GM08714 (cell line): Measurements from ENCODE around the gene XPC.

Experiments used
- H3K4me3 ChIP-seq: fragments of 200-500 bp; sonication (Bioruptor generic); 2 replicates; pipeline ENCODE4 v1.5.1; 2014; ENCODE audit warnings: mild to moderate bottlenecking, low read length, inconsistent platforms
- ZNF274 ChIP-seq: IDR thresholded peaks from 2 replicates; pipeline ENCODE4 v1.6.1; 2012; ENCODE audit warnings: mild to moderate bottlenecking, low read depth, low read length

The XPC gene

GRCh38 chr3:14152233-14152962 lies 26.0 kb downstream of the XPC start:
- TF ChIP-seq ZNF274 = no peak
- no peak overlapping the region for H3K4me3 ChIP-seq

DNA sequence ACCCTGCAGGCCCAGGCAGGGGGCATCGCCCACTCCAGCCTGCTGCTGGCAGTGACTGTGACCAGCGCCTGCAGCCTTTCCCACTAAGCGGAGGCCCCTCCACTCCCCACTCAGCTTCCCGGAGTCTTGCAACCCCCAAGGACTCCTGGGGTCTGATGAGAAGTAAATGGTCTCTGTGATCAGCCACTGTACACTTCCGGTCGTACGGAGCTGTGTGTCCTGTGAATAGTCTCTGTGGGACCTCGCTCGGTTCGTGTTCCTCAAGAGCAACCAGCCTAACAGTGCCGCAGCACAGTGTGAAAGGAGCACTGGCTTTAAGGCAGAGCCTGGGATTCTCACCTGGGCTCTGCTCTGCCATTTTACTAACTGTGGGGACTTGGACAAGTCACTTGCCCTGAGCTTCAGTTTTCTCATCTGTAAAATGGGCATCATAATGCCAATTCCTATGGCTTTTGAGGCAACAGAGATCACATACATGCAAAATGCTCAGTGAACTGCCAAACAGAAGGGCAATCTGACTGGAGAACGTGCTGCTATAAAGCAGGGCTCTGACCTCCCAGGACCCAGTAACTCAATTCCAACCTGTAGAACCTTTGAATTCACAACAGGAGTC lies 26.8 kb downstream of the XPC start:
- TF ChIP-seq ZNF274 = no peak
- no peak overlapping the region for H3K4me3 ChIP-seq

- no peak for TF ChIP-seq ZNF274
- no peak overlapping the region for H3K4me3 ChIP-seq
These were observed 27.7 kb downstream of the XPC start for GRCh38 chr3:14150491-14151230.

- TF ChIP-seq ZNF274 = no peak
- H3K4me3 ChIP-seq = no peak overlapping the region
These were observed 28.3 kb downstream of the XPC start for GRCh38 chr3:14150078-14150477.

DNA sequence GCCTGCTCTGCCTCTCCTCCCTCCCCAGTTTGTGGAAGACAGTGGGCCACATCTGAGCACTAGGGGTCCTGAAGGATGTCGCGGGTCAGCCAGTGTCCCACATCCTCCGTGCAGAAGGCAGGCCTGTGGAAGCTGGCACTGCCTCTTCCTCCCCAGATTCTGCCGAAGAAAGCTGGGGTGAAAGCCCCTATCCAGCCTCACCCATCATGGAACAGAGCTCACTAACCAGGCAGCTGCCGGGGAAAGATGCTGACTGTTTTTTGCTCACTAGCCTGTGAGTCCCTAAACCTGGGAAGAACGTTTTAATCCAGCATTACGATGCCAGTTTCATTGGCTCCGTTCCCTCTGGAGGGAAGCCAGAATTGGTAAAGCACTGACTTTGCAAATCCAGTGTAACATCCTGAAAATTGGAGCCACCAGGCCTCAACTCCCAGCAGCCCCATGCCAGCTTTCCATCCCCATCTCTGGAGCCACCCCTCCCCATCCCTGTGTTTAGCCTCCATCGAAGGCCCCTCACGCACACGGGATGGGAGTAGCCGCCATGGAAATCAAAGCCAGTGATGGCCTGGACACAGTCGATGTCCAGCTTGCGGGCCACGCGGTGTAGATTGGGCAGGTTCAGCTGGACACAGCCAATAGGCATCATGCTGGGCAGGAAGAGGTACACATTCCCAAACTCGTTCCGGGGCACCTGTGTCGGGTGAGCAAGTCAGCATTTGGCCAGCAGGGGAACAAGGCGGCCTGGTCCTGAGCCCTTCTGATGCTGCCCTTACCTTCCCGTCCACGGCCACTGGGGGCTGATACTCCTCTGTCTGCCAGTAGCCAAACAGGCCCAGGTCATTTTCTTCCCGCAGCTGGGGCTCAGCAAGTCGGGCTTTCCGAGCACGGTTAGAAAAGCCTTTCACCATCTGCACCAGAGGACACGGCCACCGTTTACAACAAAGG lies 30.1 kb downstream of the XPC start:
- no peak for TF ChIP-seq ZNF274
- H3K4me3 ChIP-seq = no peak overlapping the region

GRCh38 chr3:14147617-14148016 lies 30.8 kb downstream of the XPC start:
- H3K4me3 ChIP-seq = no peak overlapping the region
- no peak for TF ChIP-seq ZNF274

- no peak for TF ChIP-seq ZNF274
- no peak overlapping the region for H3K4me3 ChIP-seq
These were observed 31.4 kb downstream of the XPC start for GRCh38 chr3:14147066-14147435.

- no peak overlapping the region for H3K4me3 ChIP-seq
- no peak for TF ChIP-seq ZNF274
These were observed 31.9 kb downstream of the XPC start for GRCh38 chr3:14146381-14147065.

DNA sequence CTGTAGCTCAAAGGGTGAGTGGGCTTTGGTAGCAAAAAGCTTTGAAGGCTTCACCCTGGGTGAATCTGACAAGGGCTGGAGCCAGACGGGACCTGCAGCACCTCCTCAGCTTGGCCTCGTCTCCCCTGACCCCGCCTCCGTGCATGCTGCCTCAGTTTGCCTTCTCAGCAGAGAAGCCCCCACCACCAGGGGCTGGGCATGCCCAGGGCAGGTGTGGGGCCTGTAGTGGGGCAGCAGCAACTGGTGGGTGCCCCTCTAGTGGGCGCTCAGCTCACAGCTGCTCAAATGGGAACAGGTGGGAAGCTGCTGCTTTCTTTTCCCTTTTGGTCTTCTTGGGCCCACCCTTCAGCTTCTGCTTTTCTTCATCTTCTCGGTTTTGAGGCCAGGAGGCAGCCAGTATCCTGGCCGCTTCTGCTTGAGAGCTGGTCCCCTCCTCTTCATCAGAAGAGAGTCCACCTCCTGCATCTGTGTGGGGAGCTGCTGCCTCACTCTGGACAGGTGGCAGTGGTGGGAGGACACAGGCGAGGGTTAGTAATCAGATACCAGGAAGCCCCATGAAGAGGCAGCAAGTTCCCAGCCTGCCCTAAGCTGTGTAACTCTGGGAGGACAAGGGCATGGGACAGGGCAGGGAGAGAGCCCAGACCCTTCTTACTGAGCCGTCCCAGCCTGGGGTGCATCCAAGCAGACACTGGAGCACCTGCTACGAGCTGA lies 32.6 kb downstream of the XPC start:
- no peak overlapping the region for H3K4me3 ChIP-seq
- TF ChIP-seq ZNF274 = no peak

DNA sequence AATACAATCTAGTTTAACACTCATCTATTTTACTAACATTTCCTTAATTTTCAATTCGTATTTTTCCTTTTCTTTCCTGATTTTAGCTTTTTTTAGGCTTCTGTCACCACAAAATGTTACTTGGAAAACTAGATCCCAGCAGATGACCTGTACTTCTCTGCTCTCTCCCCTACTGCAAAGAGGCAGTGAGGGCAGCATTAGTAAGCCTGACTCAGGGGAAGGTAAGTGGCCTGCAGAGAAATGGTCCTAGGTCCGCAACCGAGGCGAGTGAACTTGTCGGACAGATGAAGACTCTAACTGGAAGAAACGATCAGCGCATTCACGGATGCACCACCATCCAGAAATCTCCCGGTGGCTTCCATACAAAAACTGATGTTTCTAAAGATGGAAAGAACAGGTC lies 33.2 kb downstream of the XPC start:
- no peak for TF ChIP-seq ZNF274
- no peak overlapping the region for H3K4me3 ChIP-seq

DNA sequence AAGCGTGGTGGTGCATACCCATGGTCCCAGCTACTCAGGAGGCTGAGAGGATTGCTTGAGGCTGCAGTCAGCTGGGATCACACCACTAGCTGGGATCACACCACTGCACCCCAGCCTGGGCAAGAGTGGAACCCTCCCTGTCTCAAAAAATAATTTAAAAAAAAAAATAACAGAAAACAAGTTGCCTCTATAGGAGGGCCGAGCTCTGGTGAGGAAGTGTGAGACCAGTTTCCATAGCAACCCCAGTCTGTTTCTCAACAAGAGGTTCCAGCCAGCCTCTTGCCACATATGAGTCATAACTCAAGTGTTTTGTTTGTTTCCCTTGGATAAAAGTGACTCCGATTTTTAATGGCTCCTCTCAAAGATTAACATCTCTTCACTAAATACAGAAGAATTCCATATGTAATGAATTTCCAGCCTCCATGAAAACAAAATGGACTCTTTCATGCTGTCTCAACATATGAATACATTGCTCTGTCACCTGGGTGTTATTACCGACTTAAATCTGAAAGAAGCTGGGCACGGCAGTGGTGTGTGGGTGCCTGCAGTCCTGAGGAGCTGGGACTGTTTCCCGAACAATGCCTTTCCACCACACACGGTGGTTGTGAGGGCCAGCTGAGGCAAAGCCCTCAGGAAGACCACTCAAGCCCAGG lies 33.9 kb downstream of the XPC start:
- no peak for TF ChIP-seq ZNF274
- no peak overlapping the region for H3K4me3 ChIP-seq
